Thyroid gland (tissue), 4 donors: ENCODE results near the gene BARHL1. TPM values are rescaled to one million over a fixed set of nuclear protein-coding genes. Genes with fewer than 3 reads are reported as not detected.

Source experiments
- DNase-seq, 2 donors: peaks; one replicate each; pipeline ENCODE4 v3.0.0-alpha.2; 2019
- H3K27ac ChIP-seq, 3 donors: fragments of 200-600 bp; sonication (generic); 1 replicate in 2 of 3; 2 replicates in 1 of 3; pipeline ENCODE4 v1.5.1; 2016 to 2019; ENCODE audit warnings: mild to moderate bottlenecking in 1 of 3, moderate library complexity in 1 of 3
- H3K27me3 ChIP-seq: fragments of 200-600 bp; sonication (generic); one replicate; pipeline ENCODE4 v1.5.1; 2019
- H3K36me3 ChIP-seq, 2 donors: fragments of 200-600 bp; sonication (generic); one replicate each; pipeline ENCODE4 v1.5.1; 2016 to 2019
- H3K4me1 ChIP-seq, 2 donors: fragments of 200-600 bp; sonication (generic); one replicate each; pipeline ENCODE4 v1.5.1; 2017 to 2019
- H3K4me3 ChIP-seq, 3 donors: fragments of 200-600 bp; sonication (generic); replicated peaks in 1 of 3; 1 replicate in 2 of 3; 2 replicates in 1 of 3; pipeline ENCODE4 v1.5.1; 2016; ENCODE audit warnings: mild to moderate bottlenecking in 1 of 3
- H3K9me3 ChIP-seq: fragments of 200-600 bp; sonication (generic); one replicate; pipeline ENCODE4 v1.5.1; 2017
- POLR2A ChIP-seq, 2 donors: fragments of 450-650 bp; IDR thresholded peaks; one replicate each; pipeline ENCODE4 v1.6.1; 2017; ENCODE audit warnings: antibody characterized with exemption in 2 of 2, mild to moderate bottlenecking in 2 of 2, moderate library complexity in 1 of 2
- WGBS, 2 donors: methylation state at CpG; one replicate each; pipeline ENCODE4 v1.1.5; 2017; 5-methylcytosine and 5-hydroxymethylcytosine counted together
- intact Hi-C: fragments of 100-400 bp; cut with DNase I; formaldehyde crosslinking; loops from one replicate; pipeline ENCODE4 v1.15.1; 2023
- total RNA-seq, 4 donors: library from RNA; depleted of rRNA; stranded (reverse); fragments of >200 nt; gene quantifications; one replicate each; pipeline ENCODE4 v1.2.3, GENCODE V29; 2016
- TF ChIP-seq, protein P1 (sequence below), 6 experiments: fragments of 200-600 bp in 3 of 6; fragments of 450-650 bp in 3 of 6; sonication (generic) in 3 of 6; IDR thresholded peaks; one replicate each; pipeline ENCODE4 v1.5.1; 2016 to 2019; ENCODE audit warnings: antibody characterized with exemption in 6 of 6, mild to moderate bottlenecking in 2 of 6, inconsistent platforms in 1 of 6, moderate library complexity in 1 of 6

Gene BARHL1
- total RNA-seq, 4 donors from 2014 or later: not detected

DNA sequence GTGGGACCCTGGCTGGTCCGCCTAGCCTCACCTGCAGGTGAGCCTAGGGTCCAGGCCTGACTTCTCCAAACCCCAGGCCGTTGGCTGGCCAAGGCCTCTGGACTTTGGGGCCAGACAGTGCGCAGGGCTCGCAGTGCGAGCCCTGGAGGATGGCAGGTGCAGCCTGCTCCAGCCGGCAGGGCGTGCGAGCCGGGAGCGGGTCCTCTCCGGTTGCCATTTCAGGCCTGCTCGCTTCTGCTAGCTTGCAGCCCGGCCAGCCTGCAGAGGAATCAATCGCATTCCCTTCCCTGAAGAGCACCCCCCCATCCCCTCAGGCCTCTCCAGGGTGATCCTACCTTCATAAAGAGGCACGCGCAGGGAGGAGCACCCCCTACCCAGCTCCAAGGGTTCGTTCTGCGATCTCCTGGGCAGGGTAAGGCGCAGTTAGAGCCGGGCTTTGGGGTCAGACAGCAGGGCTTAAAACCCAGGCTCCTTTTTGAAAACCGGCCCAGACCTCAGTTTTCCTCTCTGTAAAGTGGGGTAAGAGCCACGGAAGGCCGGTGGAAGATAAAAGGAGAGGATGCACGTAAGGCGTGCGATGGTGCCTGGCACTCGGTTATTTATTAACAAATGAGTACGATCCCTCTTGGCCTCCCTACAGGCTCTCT lies 6.2 kb downstream of the BARHL1 start:
- no peaks in the 10 kb centered on the region for H3K9me3 ChIP-seq
- no peak overlapping the region for H3K27ac ChIP-seq
- WGBS, 2 donors: 13% methylated on average over 9 to 26 of the region's 28 CpGs
- H3K4me3 ChIP-seq: no peak overlapping the region
- H3K27me3 ChIP-seq: peaks cover 51% of the 10 kb centered on the region
- DNase-seq: no peak
- TF ChIP-seq POLR2A (IDR thresholded peaks at IDR 0.05): no peak
- TF ChIP-seq, protein P1, sequence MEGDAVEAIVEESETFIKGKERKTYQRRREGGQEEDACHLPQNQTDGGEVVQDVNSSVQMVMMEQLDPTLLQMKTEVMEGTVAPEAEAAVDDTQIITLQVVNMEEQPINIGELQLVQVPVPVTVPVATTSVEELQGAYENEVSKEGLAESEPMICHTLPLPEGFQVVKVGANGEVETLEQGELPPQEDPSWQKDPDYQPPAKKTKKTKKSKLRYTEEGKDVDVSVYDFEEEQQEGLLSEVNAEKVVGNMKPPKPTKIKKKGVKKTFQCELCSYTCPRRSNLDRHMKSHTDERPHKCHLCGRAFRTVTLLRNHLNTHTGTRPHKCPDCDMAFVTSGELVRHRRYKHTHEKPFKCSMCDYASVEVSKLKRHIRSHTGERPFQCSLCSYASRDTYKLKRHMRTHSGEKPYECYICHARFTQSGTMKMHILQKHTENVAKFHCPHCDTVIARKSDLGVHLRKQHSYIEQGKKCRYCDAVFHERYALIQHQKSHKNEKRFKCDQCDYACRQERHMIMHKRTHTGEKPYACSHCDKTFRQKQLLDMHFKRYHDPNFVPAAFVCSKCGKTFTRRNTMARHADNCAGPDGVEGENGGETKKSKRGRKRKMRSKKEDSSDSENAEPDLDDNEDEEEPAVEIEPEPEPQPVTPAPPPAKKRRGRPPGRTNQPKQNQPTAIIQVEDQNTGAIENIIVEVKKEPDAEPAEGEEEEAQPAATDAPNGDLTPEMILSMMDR (IDR thresholded peaks at IDR 0.05): no peak
- peaks cover under 1 to 5% of the 10 kb centered on the region in 2 donors for H3K36me3 ChIP-seq
- peaks cover 0 to 16% of the 10 kb centered on the region in 2 donors for H3K4me1 ChIP-seq
- intact Hi-C loops: no loop called here

DNA sequence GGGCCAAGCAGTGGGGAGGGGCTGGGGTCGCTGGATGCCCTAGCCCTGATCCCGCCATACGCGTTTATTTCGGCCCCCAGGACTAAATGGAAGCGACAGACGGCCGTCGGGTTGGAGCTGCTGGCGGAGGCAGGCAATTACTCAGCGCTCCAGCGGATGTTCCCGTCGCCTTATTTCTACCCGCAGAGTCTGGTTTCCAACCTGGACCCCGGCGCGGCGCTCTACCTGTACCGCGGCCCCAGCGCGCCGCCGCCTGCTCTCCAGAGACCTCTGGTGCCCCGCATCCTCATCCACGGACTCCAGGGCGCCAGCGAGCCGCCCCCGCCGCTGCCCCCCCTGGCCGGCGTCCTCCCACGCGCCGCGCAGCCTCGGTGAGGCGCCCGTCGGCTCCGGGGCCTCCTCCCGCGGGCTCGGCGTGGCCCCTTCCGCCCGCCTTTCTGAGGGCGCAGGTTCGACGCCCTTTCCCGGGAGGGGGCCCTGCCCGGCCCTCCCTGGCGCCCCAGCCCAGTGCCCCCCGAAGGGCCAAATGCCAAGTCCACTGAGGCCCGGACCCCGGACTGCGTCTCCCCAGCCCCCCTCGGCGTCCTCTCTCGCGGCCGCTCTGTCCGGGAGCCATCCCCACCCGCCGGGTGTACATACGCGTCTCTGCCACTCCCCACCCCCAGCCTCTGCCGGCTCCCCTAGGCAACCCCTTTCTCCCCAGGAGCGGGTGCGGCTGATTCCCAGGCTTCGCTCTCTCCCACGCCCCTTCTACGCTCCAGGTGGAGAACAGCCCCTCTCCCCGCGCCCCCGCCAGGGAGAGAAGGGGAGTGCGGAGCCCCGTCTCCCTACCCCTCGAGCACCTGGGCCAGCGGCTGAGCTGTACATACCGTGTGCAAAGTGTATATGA lies 7.0 kb downstream of the BARHL1 start:
- H3K27me3 ChIP-seq: peaks cover 47% of the 10 kb centered on the region
- no peak overlapping the region for H3K4me3 ChIP-seq

DNA sequence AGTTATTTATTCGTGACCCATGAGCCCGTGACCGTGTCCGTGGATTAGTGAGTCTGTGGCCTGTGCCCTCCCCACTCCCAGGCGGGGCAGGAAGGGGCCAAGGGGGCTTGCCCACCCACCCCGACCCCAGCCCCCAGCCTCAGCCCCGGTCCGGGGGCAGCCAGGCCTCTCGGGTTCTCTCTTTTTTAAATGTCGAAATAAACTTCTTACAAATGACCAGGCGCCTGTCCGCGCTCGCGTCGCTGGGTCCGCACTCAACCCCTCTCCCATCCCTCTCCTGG lies 7.6 kb downstream of the BARHL1 start:
- DNase-seq: no peak
- H3K36me3 ChIP-seq: peaks cover 14 to 18% of the 10 kb centered on the region in 2 donors
- WGBS, 2 donors: 4% methylated on average over 10 to 15 of the region's 17 CpGs
- H3K27me3 ChIP-seq: peaks cover 41% of the 10 kb centered on the region
- no peak overlapping the region for H3K4me3 ChIP-seq
- intact Hi-C loops: no loop called here
- no peak overlapping the region for H3K27ac ChIP-seq
- H3K9me3 ChIP-seq: no peaks in the 10 kb centered on the region
- TF ChIP-seq POLR2A (IDR thresholded peaks at IDR 0.05): no peak
- TF ChIP-seq, protein P1 (IDR thresholded peaks at IDR 0.05): no peak
- H3K4me1 ChIP-seq: peaks cover 0 to 16% of the 10 kb centered on the region in 2 donors

More for the DNA sequence above, 7.0 kb downstream of the BARHL1 start:
- WGBS, 2 donors: 4 to 6% methylated on average over 13 to 29 of the region's 83 CpGs
- peaks cover 0 to 16% of the 10 kb centered on the region in 2 donors for H3K4me1 ChIP-seq
- H3K27ac ChIP-seq: no peak overlapping the region
- no peak for TF ChIP-seq POLR2A (IDR thresholded peaks at IDR 0.05)
- TF ChIP-seq, protein P1 (IDR thresholded peaks at IDR 0.05): no peak
- H3K9me3 ChIP-seq: no peaks in the 10 kb centered on the region
- DNase-seq: no peak
- intact Hi-C loops: no loop called here
- H3K36me3 ChIP-seq: peaks cover 8 to 13% of the 10 kb centered on the region in 2 donors

DNA sequence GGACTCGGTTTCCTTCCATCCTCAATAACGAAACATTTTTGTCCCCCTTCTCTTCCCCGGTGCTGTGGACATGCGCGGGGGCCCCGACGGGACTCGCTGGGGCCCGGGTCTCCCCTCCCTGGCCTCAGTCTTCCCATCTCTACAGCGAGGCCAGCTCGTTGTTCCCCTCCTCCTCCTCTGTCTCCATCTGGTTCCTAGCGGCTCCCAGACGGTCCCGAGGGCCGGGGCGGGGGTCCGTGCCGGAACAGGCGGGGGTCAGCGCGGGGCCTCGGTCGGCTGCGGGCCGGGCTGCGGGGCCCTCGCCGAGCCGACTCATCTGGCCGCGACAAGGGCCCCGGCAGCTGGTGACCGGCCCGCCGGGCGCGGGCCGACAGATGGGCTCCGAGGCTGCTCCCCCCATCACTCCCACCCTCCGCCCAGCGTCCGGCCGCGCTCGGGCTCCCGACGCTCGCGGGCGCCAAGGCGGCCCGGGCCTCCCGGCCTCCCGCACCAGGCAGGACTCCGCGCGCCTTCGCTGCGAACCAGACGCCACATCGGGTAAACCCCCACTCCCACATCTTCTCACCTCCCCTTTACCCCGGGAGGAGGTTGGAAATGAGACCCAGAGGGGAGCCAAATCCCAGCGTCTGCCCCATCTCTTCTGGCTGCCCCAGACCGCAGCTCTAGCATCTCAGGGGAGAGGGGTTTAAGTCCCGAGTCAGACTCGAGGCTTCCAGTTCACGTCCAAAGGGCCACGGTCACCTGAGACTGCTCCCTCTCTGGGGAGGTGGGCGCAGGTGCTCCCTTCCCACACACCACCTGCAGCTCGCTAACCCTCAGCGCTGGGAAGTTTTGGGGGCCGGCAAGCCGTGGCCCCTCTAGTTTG lies 8.1 kb downstream of the BARHL1 start:
- intact Hi-C loops: no loop called here
- Histone ChIP-seq H3K27me3 (peaks cover 36% of the 10 kb centered on the region), H3K9me3 (no peaks in the 10 kb centered on the region), H3K36me3 (peaks cover 16 to 23% of the 10 kb centered on the region in 2 donors), H3K27ac (no peak overlapping the region), H3K4me1 (peaks cover 0 to 16% of the 10 kb centered on the region in 2 donors), H3K4me3 (no peak overlapping the region)
- 3 to 6% methylated on average over 44 to 63 of the region's 73 CpGs for WGBS, 2 donors
- no peak for DNase-seq
- no peak for TF ChIP-seq POLR2A (IDR thresholded peaks at IDR 0.05)
- TF ChIP-seq, protein P1 (IDR thresholded peaks at IDR 0.05): no peak
